Tibial nerve (tissue), 4 donors: ENCODE data around the gene ABCG1. TPM values are rescaled to one million over a fixed set of nuclear protein-coding genes. Genes with fewer than 3 reads are reported as not detected.

Source experiments
- DNase-seq, 2 donors: peaks; one replicate each; pipeline ENCODE4 v3.0.0-alpha.2; 2019; ENCODE audit warnings: low spot score in 2 of 2
- H3K27ac ChIP-seq, 4 donors: fragments of 200-600 bp; sonication (generic) in 3 of 4; one replicate each; pipeline ENCODE4 v1.5.1; 2017 to 2019; ENCODE audit warnings: mild to moderate bottlenecking in 1 of 4
- H3K27me3 ChIP-seq, 2 donors: fragments of 200-600 bp; sonication (generic) in 1 of 2; one replicate each; pipeline versions ENCODE4 v1.5.1 to v1.6.0; 2017 to 2019
- H3K36me3 ChIP-seq, 3 donors: fragments of 200-600 bp; sonication (generic); one replicate each; pipeline ENCODE4 v1.5.1; 2018 to 2019
- H3K4me1 ChIP-seq, 4 donors: fragments of 200-600 bp; sonication (generic) in 3 of 4; one replicate each; pipeline ENCODE4 v1.5.1; 2017 to 2019
- H3K4me3 ChIP-seq, 4 donors: fragments of 200-600 bp; sonication (generic) in 3 of 4; one replicate each; pipeline ENCODE4 v1.5.1; 2017 to 2019; ENCODE audit warnings: mild to moderate bottlenecking in 1 of 4, moderate library complexity in 1 of 4
- H3K9me3 ChIP-seq, 4 donors: fragments of 200-600 bp; sonication (generic) in 3 of 4; one replicate each; pipeline ENCODE4 v1.5.1; 2017 to 2019
- CTCF ChIP-seq, 5 experiments: fragments of 200-600 bp in 3 of 5; fragments of 450-650 bp in 2 of 5; sonication (generic) in 3 of 5; IDR thresholded peaks; one replicate each; pipeline ENCODE4 v1.5.1; 2016 to 2019; ENCODE audit warnings: antibody characterized with exemption in 5 of 5, mild to moderate bottlenecking in 3 of 5, moderate library complexity in 2 of 5
- EP300 ChIP-seq, 2 donors: sonication (generic); formaldehyde crosslinking; IDR thresholded peaks; one replicate each; pipeline ENCODE4 v1.6.1; 2017; ENCODE audit warnings: antibody characterized with exemption in 2 of 2, mild to moderate bottlenecking in 1 of 2
- POLR2A ChIP-seq, 2 donors: fragments of 450-650 bp; IDR thresholded peaks; one replicate each; pipeline ENCODE4 v1.6.1; 2017; ENCODE audit warnings: antibody characterized with exemption in 2 of 2, mild to moderate bottlenecking in 2 of 2, moderate library complexity in 2 of 2
- WGBS, 2 donors: methylation state at CpG; one replicate each; pipeline ENCODE4 v1.1.5; 2018; 5-methylcytosine and 5-hydroxymethylcytosine counted together
- total RNA-seq, 4 donors: library from RNA; depleted of rRNA; stranded (reverse); fragments of >200 nt; gene quantifications; one replicate each; pipeline ENCODE4 v1.1.0, GENCODE V29; 2016

Gene ABCG1
- total RNA-seq, 4 donors from 2014 or later: 10.5 to 32.8 (median 18.6) TPM

GRCh38 chr21:42311816-42312625, 93.1 kb downstream of the ABCG1 start:
- Histone ChIP-seq H3K36me3 (no peaks in the 10 kb centered on the region), H3K4me3 (no peak overlapping the region), H3K9me3 (no peaks in the 10 kb centered on the region), H3K27me3 (peaks cover 0 to 19% of the 10 kb centered on the region in 2 donors), H3K4me1 (peaks cover 0 to 26% (median 3%) of the 10 kb centered on the region in 4 donors), H3K27ac (no peak overlapping the region)
- DNase-seq: no peak
- WGBS, 2 donors: 70 to 76% methylated on average over 20 of the region's 21 CpGs
- no peak for TF ChIP-seq CTCF (IDR thresholded peaks at IDR 0.05)
- no peak for TF ChIP-seq POLR2A (IDR thresholded peaks at IDR 0.05)
- no peak for TF ChIP-seq EP300 (IDR thresholded peaks at IDR 0.05)

GRCh38 chr21:42312626-42313104, 93.7 kb downstream of the ABCG1 start:
- Histone ChIP-seq H3K4me3 (no peak overlapping the region), H3K4me1 (peaks cover 0 to 26% (median 3%) of the 10 kb centered on the region in 4 donors), H3K9me3 (no peaks in the 10 kb centered on the region), H3K27me3 (peaks cover 0 to 13% of the 10 kb centered on the region in 2 donors), H3K36me3 (no peaks in the 10 kb centered on the region), H3K27ac (no peak overlapping the region)
- DNase-seq: no peak
- TF ChIP-seq CTCF (IDR thresholded peaks at IDR 0.05) (no peak), EP300 (IDR thresholded peaks at IDR 0.05) (no peak), POLR2A (IDR thresholded peaks at IDR 0.05) (no peak)
- WGBS, 2 donors: 86 to 88% methylated on average over 11 to 16 of the region's 16 CpGs

GRCh38 chr21:42313501-42313969, 94.6 kb downstream of the ABCG1 start:
- Histone ChIP-seq H3K27me3 (peaks cover 0 to 5% of the 10 kb centered on the region in 2 donors), H3K4me3 (no peak overlapping the region), H3K27ac (peak overlapping the region in 1 of 4 donors; percentile 50), H3K9me3 (no peaks in the 10 kb centered on the region), H3K4me1 (peaks cover 0 to 26% (median 3%) of the 10 kb centered on the region in 4 donors), H3K36me3 (no peaks in the 10 kb centered on the region)
- 61 to 63% methylated on average over 11 to 12 of the region's 13 CpGs for WGBS, 2 donors
- TF ChIP-seq POLR2A (IDR thresholded peaks at IDR 0.05) (no peak), EP300 (IDR thresholded peaks at IDR 0.05) (no peak), CTCF (IDR thresholded peaks at IDR 0.05) (no peak)
- no peak for DNase-seq

GRCh38 chr21:42314616-42315295, 95.8 kb downstream of the ABCG1 start:
- Histone ChIP-seq H3K36me3 (no peaks in the 10 kb centered on the region), H3K27ac (peak overlapping the region in 2 of 4 donors; percentile 7 to 40), H3K27me3 (no peaks in the 10 kb centered on the region), H3K9me3 (no peaks in the 10 kb centered on the region), H3K4me1 (peaks cover 0 to 22% (median 3%) of the 10 kb centered on the region in 4 donors), H3K4me3 (peak overlapping the region in 1 of 4 donors; percentile 5)
- no peak for TF ChIP-seq CTCF (IDR thresholded peaks at IDR 0.05)
- no peak for TF ChIP-seq POLR2A (IDR thresholded peaks at IDR 0.05)
- WGBS, 2 donors: 61 to 80% methylated on average over 6 of the region's 6 CpGs
- DNase-seq: no peak
